NCI-H82 (cell line): Measurements from ENCODE around the gene SH3GL1.

Experiments
- DNase-seq: peaks from one replicate; lab custom pipeline; 2025; lab: John Stamatoyannopoulos, UW

Gene SH3GL1

DNA sequence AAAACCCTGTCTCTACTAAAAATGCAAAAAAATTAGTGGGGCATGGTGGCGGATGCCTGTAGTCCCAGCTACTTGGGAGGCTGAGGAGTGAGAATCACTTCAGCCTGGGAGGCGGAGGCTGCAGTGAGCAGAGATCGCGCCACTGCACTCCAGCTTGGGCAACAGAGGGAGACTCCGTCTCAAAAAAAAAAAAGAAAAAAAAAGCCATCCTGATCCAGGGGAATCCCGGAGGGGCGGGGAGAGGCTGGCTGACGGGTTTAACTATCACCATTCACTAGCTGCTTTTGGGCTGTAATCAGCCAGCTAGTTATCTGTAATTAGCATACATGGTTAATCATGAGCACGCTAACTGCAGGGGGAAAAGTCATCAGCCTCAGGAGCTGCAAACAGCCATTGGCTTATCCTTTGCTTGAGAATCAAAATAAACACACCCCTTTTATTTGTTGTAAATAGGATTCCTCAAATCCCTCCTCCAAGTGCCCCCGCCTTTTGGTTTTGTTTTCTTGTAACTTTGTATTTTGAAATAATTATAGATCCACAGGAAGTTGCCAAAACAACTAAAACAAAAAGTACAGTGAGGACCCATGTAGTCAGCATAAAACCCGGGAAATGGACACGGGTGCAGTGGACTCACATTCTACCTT lies 86.4 kb downstream of the SH3GL1 start:
- DNase-seq = no peak
